GM19395 (cell line): ENCODE results near the gene PDE7B.
"Not testable (repeated sequence)": the region's sequence is repeated elsewhere in the genome, so short reads cannot be mapped to it uniquely, and the experiment has no call there.

ENCODE experiments used
- ATAC-seq: cut with Tn5 transposase; IDR thresholded peaks from one replicate; pipeline ENCODE4 v1.9.1; 2021; ENCODE audit warnings: mild to moderate bottlenecking, moderate library complexity; ENCODE audit not compliant: unreplicated experiment

PDE7B gene

DNA sequence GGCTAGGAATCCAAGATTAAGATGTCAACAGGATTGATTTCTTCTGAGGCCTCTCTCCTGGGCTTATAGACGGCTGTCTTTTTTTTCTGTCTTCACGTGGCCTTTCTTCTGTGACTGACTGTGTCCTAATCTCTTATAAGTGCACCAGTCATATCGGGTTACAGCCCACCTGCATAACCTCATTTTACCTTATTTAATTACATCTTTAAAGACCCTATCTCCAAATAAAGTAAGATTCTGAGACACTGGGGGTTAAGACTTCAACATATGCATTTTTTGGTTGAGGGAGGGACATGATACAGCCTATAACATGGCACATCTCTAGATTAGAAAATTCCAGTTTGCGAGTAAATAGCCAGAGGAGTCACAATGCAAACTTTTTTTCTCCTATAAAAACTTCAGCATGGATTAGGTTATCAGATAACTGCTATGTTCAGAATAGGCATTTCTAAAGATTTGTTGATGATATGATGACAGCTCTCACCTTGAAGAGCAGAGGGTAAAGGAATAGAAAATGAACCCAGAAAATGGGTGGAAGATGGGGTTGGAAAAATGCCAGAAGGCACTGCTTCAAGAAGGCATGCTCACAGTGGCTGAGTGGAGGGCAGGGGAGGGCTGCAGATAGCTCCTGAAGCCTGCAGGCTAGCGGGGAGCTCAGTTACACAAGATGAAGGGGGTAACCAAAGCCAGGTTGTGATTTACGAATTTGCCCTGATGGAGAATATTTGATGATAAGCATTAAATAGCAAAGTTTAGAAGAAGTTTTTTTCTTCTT lies 8.7 kb upstream of the PDE7B start:
- no peak for ATAC-seq

DNA sequence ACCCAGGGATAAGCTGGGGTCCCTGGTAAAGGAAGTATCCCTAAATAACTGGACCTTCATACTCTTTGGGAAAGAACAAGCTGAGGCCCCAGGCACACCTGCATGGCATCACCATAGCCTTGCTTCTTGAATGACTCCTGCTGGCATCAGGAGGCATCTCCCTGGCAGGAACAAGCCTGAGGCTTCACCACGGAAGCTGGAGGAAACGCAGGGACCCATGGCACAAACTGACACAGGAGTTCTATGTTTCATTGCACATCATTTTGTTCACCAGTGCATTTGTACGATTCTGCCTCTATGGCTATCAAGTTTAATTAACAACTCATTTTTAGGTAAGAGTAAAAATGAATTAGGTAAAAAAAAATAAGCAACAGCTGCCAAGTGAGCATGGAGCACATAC lies 619 bp upstream of the PDE7B start:
- no peak for ATAC-seq

DNA sequence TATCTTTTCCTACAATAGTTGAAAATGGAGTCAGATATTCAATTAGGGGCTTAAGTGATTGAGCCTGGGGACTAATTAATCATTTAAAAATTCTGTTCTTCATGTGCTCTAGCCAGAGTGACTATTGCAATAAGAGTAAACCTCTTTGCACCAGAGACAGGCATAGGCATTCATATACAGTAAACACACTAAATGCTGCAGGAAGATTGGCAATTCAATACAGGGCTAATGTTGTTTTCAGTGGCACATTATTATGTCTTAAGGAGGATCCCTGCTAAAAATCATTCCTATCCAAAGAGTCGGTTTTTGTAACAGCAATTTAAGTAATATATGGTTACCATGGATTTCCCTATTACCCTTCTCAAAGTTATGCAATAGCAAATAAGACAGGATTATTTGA lies 1.2 kb downstream of the PDE7B start:
- ATAC-seq, result no peak

DNA sequence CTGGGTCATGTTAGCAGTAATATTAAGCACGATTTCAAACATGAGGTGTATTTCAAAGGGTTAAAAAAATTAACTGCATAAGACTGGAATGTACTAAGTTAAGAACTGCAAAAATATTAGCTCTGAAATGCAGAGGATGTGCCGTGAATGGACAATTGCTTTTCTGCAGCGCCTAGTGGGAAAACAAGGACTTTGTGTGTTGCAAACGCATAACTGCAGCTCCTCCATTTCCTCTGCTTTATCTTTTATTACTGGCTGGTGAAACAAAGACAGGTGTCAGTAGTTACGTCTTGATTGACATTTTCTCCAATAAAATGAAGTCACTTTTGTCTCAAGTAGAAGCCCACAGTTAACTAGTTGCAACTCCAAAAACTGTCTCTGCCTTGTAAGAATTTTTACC lies 1.7 kb downstream of the PDE7B start:
- ATAC-seq, result no peak

DNA sequence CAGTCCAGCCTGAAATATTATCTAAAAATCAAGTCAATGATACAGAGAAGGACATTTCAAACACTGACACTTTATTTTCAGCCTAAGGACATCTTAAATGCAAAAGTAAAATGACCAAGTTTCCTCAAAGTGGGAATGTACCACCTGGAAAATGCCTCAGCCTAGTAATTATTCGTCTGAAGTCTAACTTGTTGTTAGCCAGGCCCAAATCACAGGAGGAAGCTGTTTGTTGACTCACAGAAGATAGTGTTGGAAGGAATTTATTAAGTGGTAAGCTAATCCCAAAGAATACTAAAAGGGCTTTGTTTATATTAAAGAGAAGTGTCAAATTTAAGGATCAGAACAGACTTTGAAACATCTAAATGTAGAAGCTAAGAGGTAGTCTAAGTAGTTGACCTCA lies 2.5 kb downstream of the PDE7B start:
- ATAC-seq, result no peak

DNA sequence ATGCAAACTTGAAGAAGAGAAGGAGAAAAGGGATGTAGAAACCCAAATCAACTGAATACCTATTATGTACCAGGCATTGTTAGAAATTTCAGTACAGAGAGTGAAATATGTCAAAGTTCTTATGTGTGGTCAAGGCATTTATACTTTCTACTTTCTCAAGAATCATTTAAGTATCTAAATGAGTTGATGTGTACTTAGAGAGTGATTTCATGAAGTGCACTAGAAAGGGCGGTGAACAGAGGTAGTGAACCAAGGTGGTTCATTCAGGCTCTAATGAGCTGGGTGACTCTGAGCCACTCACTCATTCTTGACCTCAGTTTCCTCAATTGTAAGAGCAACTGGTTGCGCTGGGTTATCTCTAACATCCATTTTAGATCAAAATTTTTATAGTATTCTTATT lies 3.3 kb downstream of the PDE7B start:
- no peak for ATAC-seq

DNA sequence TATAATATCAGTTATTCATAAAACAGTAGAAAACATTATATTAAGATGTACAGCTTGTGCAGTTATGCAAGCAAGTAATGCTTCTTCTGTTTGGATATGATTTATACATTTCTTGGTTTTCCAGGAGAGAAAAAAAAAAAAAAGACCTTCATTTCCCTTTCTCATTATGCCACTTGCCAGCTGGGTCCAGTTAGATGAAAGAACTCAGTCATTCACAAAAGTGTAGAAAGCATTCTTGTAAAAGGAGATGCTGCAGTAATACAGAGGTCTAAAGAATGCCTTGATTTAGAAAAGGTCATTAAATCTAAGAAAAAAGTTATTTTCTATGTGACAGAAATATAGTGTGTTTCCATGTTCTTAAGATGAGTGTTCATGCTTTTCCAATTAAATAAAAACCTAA lies 7.4 kb downstream of the PDE7B start:
- no peak for ATAC-seq

DNA sequence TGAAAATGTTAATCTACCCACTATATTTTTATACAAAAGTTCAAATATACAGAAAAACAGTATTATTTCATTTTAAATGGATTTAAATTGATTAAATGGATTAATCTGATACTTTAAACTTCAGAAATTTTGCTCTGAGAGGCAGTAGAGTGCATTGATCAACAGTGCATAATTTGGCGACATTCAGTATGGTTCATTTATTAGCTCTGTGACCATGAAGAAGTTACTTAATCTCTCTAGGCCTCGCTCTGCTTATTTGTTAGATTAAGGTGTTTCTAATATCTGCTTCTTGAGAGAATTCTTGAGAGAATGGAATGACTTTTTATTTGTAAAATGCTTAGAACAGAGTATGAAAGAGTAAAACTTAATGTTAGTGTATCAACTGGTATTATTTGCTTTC lies 8.9 kb downstream of the PDE7B start:
- ATAC-seq, result no peak

DNA sequence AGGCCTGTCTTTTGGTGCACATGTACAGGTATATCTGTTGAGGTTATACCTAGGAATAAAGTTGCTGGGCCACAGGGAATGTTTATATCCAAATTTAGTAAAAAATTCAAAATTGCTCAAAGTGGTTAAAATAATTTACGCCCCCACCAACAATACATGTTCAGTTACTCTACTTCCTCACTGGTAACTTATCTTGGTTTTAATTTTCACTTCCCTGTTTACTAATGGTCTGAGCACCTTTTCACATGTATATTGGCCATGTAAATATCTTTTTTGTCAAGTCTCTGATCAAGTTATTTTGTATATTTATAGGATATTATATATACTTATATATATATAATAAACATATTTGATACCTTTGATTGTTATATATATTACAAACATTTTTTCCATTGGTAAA lies 9.7 kb downstream of the PDE7B start:
- peak; percentile 93 for ATAC-seq

DNA sequence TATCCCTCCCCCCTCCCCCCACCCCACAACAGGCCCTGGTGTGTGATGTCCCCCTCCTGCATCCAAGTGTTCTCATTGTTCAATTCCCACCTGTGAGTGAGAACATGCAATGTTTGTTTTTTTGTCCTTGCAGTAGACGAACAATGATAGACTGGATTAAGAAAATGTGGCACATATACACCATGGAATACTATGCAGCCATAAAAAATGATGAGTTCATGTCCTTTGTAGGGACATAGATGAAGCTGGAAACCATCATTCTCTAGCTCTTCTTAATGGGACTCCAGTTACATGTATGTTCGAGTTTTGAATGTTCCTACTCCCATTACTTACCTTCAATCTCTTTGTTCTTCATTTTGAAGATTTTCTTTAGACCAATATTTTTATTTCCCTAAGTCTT lies 13.4 kb downstream of the PDE7B start:
- not testable (repeated sequence) for ATAC-seq

DNA sequence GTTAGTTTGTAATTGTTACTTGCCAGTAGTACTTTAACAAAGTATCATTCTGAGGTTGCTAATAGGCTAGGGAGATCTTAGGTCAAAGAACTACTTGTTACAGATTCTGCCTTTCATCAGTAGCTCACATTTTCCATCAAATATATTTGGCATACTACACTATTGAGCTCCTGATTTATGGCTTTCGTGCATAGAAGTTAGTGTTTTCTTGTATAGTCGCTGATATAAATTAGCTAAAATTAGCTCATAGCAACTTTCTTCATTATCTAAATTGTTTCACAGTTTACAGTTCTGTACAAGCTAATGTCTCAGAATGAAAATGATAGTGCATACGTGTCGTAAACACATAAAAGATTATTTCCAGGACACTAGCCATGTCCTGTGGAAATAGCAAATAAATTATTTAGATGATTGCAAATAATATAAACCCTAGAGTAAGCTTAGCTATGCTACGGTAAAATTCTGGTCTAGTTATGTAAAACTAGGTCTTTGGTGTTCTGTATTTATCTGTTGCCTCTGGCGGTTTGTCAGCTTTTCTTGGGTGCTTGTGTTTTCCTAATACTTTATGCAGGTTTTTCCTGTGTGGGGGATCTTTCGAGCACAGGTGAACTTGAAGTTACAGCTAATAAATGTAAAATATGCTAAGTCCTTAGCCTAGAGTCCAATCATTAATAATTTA lies 15.1 kb downstream of the PDE7B start:
- ATAC-seq, result no peak

DNA sequence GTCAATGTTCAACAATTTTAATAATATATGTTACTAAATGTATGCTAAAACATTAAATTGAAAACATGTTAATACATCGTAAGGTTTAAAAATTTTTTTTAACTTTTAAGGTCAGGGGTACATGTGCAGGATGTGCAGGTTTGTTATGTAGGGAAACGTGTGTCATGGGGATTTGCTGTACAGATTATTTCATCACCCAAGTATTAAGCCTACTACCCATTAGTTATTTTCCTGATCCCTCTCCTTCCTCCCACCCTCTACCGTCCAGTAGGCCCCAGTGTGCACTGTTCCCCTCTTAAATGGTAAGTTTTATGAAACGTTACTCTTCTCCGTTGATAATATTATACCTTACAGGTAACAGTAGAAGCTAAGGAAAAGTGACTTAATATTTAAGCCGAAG lies 15.8 kb downstream of the PDE7B start:
- no peak for ATAC-seq

DNA sequence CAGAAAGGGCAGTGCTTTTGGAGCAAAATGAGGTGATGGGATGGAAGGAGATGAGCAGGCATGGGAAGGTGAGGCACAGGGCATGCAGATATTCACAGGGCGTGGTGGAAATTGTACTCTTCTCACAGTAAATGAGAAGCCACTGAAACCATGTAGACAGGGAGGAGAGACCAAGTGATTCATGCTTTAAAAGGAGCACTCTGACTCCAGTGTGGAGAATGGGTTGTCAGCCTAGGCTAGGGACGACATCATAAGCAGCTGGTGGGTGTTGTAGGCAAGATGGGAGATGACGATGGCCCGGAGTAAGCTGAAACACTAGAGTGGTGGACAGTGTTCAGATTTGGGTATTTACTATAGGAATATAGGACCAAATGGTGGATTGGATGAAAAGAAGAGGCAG lies 18.4 kb downstream of the PDE7B start:
- ATAC-seq, result no peak

DNA sequence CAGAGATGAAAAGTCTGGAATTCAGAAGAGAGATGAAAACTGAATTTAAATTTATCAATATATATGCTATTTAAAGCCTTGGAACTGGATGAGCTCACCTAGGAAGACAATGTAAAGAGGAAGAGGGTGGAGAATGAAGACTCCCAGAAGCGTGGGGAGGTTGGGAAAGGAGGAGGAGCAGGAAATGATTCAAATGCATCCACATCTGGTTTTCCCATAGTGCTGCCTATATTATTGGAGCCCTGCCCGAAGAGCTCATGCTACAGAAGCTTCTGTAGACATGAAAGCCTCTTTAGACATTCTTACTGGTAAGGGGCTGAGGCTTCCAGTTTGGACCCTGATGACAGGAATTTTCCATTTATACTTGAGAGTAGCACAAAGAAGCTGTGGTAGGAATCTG lies 19.2 kb downstream of the PDE7B start:
- no peak for ATAC-seq

DNA sequence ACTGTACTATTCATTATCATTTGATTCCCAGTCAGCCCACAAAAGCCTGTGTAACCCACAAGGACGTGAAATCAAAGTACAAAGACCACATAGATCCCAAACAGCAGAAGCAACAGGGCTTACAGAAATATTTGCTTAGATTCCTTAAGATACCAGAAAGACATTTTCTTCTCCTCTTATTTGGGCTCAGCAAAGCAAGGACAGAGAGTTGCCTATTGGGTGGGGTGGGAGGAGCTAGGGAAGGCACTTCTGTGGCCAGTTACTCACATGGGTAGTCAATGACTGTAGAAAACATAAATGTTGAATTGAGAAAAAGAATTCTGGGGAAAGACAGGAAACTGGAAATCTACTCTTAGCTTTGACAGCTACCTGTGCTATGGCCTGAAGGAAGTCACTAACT lies 19.8 kb downstream of the PDE7B start:
- ATAC-seq, result no peak

DNA sequence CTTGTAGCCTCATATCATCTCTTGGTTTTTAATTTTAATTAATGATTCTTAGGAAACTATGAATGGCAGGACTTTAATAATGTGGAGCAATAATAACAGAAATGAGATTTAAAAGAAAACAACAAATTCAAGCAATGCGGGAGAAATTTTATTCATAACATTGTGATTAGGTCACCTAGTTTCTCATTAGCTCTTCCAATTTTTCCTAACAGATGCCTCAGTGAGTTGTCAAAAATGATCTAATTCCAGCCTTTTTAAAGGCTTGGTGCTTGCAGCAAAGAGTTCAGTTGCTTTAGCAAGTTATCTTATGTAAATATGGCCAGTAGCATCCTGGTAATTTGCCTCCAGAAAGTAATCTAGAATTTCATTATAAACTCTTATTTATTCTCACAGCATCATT lies 20.4 kb downstream of the PDE7B start:
- no peak for ATAC-seq

DNA sequence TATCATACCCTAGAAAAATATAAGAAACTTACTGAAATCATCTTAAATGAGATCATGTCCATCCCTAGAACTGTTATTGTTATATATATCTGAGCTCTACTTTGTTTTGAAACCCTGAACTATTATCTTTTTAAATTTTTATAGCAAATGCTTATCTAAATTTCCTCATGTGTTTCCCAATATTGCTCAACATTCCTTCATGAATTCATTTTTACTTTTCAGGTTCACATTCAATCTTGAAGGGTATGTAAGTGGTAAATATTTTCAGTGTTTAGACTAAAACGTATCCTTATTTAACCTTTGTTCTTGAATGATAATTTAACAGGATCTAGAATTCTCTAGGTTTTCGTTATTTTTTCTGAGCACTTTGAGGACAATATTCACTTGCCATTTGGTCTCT lies 23.9 kb downstream of the PDE7B start:
- ATAC-seq, result no peak

DNA sequence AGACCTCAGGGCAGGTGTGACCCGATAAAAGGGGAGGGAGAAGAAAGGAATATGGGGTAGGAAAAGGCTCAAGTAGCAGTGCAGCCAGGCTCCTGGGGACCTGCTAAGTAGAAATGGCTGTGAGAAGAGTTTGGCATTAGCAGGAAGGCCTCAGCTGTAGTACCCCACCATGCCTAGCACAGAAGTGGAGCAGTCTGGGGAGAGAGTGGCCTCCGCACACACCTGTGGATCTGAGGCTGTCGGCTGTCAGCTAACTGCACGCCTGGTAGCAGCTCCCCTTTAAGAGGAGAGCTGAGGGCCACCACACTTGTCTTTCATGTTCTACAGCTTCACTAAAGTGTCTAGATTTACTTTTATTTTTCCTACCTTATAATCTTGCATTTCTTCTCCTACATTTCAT lies 24.6 kb downstream of the PDE7B start:
- ATAC-seq, result no peak

DNA sequence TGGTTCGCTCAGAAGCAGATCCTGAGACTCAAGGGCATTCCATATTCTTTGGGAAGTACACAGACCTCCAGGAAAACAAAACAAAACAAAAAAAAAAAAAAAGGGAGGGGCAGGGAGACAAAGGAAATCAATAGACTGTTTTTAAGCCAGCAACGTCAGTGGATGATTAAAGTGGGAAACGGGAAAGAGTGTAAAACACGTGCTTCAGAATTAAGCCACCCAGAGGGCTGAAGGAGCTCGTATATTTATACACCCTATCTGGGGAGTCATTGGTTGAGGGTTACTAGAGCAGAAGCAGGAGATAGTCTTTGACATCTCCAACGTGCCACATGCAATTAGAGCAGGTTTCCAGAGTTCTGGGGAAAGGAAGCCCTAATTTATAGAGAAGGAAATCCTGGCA lies 26.2 kb downstream of the PDE7B start:
- no peak for ATAC-seq

DNA sequence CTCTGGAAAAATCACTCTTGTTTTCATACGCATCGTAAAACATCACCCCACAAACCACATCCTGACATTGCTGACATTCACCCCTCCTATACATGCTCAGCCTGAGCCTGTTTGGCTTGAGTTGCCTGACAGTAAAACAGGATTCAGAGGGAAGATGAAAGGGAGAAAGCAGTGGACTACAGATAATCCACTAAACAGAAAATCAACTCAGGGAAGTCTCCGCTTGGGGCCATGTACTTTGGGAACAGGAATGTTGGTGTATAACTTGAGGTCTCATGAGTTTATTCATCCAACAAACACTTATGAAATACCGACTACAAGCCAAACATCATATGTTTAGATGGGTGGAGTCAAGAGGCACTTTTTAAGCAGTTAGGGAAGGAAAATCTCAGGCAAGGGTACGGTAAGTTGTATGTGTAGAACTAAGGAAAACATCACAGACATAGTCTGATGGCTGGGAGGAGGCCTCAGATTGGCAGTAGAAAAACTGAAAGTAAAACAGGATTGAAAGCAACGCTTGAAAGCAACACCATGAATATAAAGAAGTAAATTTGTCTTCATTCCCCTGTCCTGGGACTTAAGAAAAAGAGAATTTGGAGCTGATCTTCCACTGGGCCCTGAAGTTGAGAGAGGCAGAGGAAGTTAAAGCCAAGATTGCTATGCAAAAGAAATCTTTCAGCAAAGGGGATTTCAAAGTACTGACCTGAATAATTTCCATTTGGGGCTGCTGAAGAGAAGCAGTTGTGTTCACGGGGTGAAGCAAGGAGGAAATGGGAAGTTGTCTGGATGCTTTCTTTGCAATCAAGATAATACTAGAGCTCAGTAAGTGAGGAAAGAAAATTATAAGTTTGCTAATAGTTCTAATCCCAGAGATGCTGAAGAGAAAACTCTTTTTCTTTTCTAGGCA lies 28.8 kb downstream of the PDE7B start:
- ATAC-seq, result peak; percentile 97

DNA sequence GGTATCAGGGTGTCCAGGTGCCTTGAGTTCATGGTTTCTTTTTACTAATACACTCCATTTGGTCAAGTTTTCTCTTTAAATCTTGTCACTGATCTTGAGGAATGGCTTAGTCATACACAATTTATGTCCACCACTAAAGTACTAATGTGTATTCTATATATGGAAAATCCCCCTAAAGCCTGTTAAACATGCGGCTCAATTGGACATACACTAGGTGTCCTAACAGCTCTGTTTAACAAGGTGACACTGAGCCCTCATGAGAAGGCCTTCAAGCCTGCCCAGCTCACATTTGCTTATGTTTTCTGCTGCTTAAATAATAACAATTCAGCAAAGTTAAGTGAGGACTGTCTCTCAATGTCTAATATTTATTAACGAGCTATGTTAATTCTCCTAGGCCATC lies 31.5 kb downstream of the PDE7B start:
- no peak for ATAC-seq

DNA sequence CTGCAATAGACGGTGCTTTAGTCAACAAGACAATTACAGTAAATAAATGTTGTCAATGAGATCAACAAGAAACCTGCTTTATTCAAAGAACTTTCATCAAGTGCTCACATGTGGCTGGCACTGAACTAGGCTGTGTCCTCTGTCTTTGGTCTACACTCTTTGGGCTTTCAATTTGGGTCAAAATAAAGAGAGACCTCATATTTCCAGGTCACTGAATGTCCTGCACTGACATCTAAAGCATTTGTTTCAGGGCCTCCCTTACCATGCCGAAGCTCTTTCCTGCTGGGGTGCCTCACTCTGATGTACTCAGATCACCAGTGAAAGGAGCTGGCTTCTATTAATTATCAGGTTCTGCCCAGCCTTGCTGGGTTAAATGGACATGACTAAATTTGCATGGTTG lies 32.0 kb downstream of the PDE7B start:
- no peak for ATAC-seq
